ENCODE measurements around the gene EXT2.

EXT2 gene

GRCh38 chr11:44095506-44096359, at the start of gene EXT2:
Gene EXT2, plus strand, starts transcription at chr11:44095678. Its CDS starts 12,035 bp downstream, at chr11:44107713.
- peak; percentile 80 for DNase-seq (ENCODE audit: low read depth)

- DNase-seq (ENCODE audit: low read depth), result no peak
These were observed 49.3 kb upstream of the EXT2 start for GRCh38 chr11:44046182-44046581.

GRCh38 chr11:44047298-44047697, 48.2 kb upstream of the EXT2 start:
- DNase-seq (ENCODE audit: low read depth), result no peak

- no peak for DNase-seq (ENCODE audit: low read depth)
These were observed 47.5 kb upstream of the EXT2 start, which contains the start of gene ACCSL for GRCh38 chr11:44047931-44048431. Gene ACCSL, plus strand, starts transcription at chr11:44047981. Its CDS starts 56 bp downstream, at chr11:44048037.

- DNase-seq (ENCODE audit: low read depth), result no peak
These were observed 45.6 kb upstream of the EXT2 start for GRCh38 chr11:44049832-44050231.

GRCh38 chr11:44051171-44051570, 44.3 kb upstream of the EXT2 start:
- DNase-seq (ENCODE audit: low read depth), result no peak

- DNase-seq (ENCODE audit: low read depth), result no peak
These were observed 38.1 kb upstream of the EXT2 start for GRCh38 chr11:44057340-44057739.

- no peak for DNase-seq (ENCODE audit: low read depth)
These were observed 37.2 kb upstream of the EXT2 start for GRCh38 chr11:44058275-44058674.

GRCh38 chr11:44065161-44065661, 30.3 kb upstream of the EXT2 start:
- DNase-seq (ENCODE audit: low read depth), result no peak

- peak; percentile 75 for DNase-seq (ENCODE audit: low read depth)
These were observed 29.4 kb upstream of the EXT2 start, which contains the start of gene ACCS for GRCh38 chr11:44065841-44066731. Gene ACCS, plus strand, starts transcription at chr11:44066270. Its CDS starts 1,358 bp downstream, at chr11:44067628.

GRCh38 chr11:44066732-44067141, 28.7 kb upstream of the EXT2 start:
- DNase-seq (ENCODE audit: low read depth), result no peak

- DNase-seq (ENCODE audit: low read depth), result no peak
These were observed 28.2 kb upstream of the EXT2 start for GRCh38 chr11:44067266-44067665.

GRCh38 chr11:44068180-44068579, 27.3 kb upstream of the EXT2 start:
- DNase-seq (ENCODE audit: low read depth), result no peak

- no peak for DNase-seq (ENCODE audit: low read depth)
These were observed 24.3 kb upstream of the EXT2 start for GRCh38 chr11:44071157-44071556.

- no peak for DNase-seq (ENCODE audit: low read depth)
These were observed 22.5 kb upstream of the EXT2 start for GRCh38 chr11:44072757-44073658.

- no peak for DNase-seq (ENCODE audit: low read depth)
These were observed 16.7 kb upstream of the EXT2 start for GRCh38 chr11:44078794-44079193.

GRCh38 chr11:44079376-44079775, 16.1 kb upstream of the EXT2 start:
- no peak for DNase-seq (ENCODE audit: low read depth)

GRCh38 chr11:44080951-44081350, 14.5 kb upstream of the EXT2 start:
- DNase-seq (ENCODE audit: low read depth), result no peak

- DNase-seq (ENCODE audit: low read depth), result no peak
These were observed 12.8 kb upstream of the EXT2 start for GRCh38 chr11:44082645-44083044.

- no peak for DNase-seq (ENCODE audit: low read depth)
These were observed 12.0 kb upstream of the EXT2 start for GRCh38 chr11:44083433-44083832.

- DNase-seq (ENCODE audit: low read depth), result no peak
These were observed 11.6 kb upstream of the EXT2 start for GRCh38 chr11:44083906-44084305.

Data from stimulated activated CD4-positive, alpha-beta T cell treated with anti-CD3 and anti-CD28 coated beads, Interleukin-2, amount 100 ng/mL, for 4 hours (primary cell).